HG03565 (cell line): ENCODE data around the gene EPHA6.
"Not testable (repeated sequence)": the region's sequence is repeated elsewhere in the genome, so short reads cannot be mapped to it uniquely, and the experiment has no call there.

Experiments used
- ATAC-seq: cut with Tn5 transposase; IDR thresholded peaks from one replicate; pipeline ENCODE4 v1.9.1; 2021; ENCODE audit warnings: mild to moderate bottlenecking, moderate library complexity; ENCODE audit not compliant: unreplicated experiment

Gene EPHA6

DNA sequence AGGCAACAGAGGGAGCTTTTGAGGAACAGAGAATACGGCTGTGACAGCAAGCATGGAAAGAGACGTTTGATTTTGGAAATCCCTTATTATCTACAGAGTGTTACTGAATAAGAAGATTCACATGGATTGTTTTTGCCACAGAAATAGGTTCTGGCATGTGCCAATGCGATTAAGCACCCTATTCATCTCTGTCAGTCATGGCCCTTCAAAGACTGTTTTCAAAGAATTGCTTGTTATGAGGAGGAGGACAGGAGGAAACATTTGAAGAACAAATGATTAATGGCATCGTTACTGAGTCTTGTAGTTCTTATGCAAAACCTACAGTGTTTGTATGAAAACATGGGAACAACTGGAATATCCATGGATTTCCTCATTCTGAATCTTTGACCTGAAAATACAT, 86.2 kb downstream of the EPHA6 start:
- ATAC-seq = no peak

DNA sequence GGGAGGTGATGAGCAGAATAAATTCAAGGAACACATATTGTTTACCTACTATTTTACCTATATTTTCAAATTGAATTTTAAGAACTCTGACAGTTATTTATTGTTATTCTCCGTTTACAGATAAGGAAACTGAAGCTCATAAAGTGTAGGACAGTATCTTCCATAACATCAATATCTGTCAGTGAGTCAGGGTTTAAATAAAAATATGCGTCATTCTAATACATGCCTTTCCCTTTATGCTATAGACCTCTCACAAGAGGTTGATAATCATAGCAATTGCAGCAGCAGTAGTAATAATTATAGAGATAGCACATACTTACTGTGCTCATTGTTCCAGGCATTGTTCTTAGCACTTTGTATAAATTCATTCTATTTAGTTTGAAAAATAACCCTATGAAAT, 101.1 kb downstream of the EPHA6 start:
- ATAC-seq = no peak

DNA sequence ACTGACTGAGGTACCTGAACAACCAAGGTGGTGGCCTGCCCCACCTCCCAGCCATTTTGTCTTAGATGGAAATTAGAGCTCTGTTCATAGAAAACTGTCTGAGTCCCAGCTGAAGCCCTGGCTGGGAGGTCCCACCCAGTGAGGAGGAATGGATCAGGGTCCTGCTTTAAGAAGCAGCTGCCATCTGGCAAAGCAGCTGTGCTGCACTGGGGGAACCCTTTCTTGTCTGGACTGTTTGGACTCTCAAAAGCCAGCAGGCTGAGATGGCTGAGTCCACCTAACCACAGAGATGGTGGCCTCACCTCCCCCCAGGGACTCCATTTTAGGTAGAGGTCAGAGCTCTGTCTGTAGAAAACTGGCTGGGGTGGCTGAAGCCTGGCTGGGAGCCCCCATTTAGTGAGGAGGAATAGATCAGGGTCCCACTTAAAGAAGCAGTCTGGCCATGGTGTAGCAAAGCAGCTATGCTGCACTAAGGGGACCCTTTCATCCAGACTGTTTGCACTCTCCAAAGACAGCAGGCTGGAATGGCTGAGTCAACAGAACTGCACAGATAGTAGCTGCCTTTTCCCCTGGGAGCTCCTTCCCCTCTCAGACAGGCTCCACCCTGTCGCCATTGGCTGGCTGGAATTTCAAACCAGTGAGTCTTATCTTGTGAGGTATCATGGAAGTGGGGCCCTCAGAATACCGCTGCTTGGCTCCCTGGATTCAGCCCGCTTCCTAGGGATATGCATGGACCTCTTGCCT, 116.9 kb downstream of the EPHA6 start:
- ATAC-seq = no peak

DNA sequence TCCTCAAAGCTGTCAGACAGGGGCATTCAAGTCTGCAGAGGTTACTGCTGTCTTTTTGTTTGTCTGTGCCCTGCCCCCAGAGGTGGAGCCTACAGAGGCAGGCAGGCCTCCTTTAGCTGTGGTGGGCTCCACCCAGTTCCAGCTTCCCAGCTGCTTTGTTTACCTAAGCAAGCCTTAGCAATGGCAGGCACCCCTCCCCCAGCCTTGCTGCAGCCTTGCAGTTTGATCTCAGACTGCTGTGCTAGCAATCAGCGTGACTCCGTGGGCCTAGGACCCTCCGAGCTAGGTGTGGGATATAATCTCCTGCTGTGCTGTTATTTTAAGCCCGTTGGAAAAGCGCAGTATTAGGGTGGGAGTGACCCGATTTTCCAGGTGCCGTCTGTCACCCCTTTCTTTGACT, 127.7 kb downstream of the EPHA6 start:
- ATAC-seq = not testable (repeated sequence)

DNA sequence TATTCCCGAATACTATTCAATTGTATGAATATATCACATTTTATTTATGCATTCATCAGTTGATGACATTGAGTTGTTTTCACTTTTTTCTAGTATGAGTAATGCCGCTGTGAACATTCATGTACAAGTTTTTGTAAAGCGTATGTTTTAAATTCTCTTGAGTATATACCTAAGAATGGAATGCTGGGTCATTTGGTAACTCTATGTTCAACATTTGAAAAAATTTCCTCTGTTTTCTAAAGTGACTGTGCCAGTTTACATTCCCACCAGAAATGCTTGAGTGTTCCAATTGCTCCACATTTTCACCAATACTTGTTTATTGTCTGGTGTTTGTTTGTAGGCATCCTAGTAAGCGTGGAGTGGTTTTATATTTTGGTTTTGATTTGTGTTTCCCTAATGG, 144.5 kb downstream of the EPHA6 start:
- no peak for ATAC-seq

DNA sequence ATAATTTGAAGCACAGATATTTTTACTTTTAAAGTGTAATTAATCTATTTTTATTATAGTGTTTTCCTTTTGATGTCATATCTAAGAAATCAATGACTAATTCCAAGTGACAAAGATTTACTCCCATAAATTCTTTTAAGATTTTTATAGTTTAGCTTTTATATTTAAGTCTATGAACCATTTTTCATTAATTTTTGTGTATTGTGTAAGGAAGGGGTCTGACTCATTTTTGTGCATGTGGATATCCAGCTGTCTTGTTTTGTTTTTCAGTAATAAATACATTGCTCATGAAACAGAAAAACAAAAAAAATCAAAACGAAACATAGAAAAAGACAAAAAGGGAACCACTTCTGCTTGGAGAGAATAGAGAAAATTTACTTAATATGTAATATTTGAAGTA, 145.1 kb downstream of the EPHA6 start:
- no peak for ATAC-seq

DNA sequence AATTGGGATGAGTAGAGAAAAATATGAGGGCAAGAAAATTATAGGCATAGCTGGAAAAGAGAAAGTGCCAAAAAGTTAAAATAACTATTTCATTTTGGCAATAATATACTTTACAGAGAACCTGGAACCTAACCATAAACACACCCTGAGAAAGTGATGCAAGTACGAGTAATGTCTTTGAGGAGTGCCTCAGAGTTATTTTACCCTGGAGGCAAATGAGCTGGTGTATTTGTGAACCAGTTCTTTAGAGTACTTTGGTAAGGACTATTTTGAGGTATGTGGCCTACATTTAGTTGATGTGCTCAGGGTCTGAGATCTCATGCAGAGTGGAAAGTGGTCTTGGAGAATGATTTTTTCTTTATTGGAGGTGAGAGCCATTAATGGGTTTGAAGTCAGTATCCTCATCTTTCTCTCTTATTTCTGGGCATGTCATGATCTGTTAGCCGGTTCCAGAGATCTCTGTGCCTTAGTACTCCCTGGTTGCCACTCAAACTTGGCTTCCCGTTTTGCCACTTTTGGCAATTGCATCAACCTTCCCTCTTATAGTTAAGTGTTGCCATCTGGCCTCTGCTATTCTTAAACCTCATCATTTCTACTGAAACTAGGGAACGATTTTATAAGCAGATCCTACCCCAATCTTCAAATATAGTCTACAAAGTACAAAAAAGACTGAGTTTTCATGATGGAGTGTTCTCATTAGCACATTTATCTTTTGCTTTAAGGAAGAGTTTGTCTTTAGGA, 145.7 kb downstream of the EPHA6 start:
- ATAC-seq = no peak

DNA sequence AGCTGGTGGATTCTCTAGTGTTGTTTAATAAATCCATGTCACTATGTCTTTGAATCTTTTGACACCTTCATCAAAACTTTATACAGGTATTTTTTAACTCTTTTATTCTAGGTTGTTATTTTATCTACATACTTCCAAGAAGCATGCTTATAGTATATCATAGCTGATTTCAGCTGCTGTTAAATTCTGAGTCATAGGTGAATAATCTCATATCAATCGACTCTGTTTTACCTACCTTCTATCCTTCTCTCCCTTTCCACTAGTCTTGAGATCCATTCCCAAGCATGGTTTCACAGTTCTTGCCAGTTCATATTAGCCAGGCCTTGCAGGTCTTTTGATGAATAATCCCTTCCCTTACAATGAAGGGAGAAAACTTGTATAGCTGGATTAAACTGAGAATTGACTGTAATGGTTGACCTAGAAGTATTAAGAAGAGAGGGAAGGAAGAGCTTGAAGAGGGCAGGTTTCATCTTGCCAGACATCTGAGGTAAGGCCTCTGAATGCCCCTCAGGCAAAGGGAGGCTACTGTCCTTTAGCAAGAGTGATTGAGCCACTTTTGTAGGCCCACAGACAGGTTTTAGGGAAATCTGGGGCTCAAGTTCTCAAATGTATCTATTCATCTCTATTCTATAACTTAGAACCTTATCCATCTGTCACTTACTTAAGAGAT, 146.4 kb downstream of the EPHA6 start:
- no peak for ATAC-seq

DNA sequence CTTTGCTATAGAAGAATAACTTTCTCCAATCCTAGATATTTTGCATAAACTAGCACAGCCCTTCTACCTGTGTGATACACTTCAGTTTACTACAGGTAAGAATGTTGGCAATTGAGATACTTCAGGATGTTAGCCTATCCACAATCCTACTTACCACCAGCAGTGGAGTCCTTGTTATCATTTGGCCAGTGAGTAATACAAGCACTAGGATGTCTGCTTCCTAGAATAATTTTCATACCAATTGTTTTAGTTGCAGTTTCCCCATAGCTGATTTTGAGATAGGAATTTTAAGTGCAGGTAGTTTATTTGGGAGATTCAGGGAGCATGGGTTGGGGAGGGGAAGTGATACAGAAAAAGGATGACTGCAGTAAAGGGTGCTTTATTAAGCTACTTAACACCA, 147.2 kb downstream of the EPHA6 start:
- no peak for ATAC-seq

DNA sequence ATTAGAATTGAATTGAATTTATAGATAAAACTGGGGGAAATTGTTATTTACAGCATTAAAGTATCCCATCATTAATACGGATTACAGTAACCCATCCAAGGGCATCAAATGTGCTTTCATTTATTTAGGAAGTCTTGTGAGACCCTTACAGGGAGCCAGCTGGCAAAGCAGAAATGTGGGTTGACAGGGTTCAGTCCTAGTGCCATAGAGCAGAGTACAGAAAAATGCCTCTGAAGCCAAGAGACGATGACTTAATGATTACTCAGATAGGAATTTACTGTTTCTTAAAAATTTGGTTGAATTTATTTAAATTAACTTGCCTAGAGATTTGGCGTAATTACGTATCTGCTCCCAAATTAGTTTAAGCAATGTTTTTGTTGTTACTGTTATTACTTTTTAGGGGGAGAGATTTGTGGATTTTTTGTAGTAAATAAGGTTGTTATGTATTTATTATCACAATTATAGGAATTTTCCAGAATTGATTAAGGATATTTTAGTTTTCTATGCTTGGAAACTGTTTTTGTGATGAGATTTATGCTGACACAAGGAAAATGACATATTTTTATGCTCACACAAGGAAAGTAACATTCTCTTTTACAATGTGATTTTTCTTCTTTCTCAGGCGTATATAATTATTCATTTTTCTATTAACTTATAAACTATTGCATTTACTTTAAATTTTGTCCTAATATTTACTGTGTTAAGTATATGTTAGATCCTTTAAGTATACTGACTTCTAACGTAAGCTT, 152.0 kb downstream of the EPHA6 start:
- ATAC-seq = no peak

DNA sequence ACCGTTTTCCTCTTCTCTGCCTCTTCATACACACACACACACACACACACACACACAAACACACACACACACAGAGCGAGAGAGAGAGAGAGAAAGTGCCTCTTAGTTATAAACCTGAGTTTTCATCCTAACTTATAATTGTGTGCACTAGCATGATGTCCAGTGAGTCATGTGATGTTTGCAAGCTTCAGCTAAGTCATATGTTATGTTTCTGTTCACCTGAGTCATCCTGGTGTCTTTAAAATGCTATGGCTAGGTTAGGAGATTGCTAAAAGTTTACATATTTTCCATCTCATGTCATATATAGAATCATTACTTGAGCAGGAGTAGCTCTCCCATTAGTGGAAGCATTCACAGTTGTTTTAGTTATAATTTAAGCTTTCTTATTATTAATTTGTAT, 155.8 kb downstream of the EPHA6 start:
- ATAC-seq = no peak

DNA sequence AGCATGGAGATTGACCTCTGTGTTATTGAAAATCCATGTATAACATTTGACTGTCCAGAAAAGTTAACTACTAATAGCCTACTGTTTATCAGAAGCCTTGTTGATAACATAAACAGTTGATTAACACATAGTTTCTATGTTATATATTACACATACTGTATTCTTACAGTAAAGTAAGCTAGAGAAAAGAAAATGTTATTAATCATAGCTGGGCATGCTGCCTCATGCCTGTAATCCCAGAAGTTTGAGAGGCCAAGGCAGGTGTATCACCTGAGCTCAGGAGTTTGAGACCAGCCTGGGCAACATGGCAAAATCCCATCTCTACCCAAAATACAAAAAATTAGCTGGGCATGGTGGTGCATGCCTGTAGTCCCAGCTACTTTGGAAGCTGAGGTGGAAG, 163.3 kb downstream of the EPHA6 start:
- ATAC-seq = no peak

DNA sequence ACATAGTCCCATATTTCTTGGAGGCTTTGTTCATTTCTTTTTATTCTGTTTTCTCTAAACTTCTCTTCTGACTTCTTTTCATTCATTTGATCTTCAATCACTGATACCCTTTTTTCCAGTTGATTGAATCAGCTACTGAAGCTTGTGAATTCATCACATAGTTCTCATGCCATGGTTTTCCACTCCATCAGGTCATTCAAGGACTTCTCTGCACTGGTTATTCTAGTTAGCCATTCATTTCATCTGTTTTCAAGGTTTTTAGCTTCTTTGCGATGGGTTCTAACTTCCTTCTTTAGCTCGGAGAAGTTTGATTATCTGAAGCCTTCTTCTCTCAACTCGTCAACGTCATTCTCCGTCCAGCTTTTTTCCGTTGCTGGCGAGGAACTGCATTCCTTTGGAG, 169.3 kb downstream of the EPHA6 start:
- ATAC-seq = not testable (repeated sequence)

DNA sequence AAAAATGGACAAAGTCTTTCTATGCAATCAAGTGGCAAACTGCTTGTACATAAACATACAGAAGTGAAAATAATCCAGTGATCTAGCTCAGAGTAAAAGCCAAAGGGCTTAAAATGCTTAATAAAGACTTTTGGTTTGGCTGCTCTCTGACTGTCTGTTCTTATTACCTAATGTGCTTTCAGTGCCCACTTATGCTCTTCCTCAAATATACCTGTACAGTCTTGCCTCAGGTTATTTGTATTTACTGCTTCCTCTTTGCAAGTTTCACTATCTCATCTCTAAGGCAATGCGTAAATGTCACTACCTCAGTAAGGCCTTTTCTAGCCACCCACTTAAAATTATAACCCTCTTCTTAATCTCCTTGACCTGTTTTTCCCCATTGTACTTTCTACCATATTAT, 171.8 kb downstream of the EPHA6 start:
- ATAC-seq = no peak

DNA sequence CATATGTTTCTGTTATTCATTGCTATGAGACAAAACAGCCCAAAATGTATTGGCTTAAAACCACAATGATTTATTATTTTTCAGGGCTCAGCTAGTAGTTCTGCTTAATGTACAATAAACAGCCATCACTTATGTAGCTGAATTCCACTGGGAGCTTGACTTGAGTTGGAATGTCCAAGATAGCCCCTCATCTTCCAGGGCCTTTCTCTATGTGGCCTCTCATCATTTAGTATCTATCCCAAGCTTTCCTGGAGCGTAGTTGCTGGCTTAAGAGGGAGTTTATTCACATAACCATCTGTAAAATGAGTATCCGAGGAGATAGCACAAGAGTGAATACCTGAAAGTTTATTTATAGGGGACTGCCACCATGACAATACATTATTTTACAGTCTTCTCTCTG, 176.8 kb downstream of the EPHA6 start:
- ATAC-seq = no peak

DNA sequence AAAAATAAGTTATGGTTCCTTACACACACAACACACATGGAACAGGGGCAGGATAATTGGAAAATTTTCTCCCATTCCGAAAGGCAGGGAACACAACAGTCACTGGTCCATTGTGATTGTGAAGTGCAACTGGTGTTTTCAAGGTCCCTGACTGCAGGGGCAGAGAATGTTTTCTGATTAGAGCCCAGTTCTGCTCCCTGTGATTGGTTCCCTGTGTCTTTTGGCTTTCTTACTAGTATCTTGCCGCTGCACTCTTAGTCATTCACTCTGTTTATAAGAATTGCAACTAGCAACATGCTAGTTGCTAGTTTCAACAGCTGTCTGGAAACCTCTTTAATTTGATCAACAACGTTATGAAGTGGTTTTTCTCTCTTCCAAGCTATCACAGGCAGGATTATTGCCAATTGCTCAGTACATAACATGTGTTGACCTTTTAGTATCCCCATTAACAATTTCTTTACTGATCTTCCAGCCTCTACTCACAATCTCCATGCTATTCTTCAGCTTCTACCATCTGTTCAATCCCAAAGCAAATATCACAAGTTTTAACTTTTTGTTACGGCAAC, 177.5 kb downstream of the EPHA6 start:
- ATAC-seq = no peak

DNA sequence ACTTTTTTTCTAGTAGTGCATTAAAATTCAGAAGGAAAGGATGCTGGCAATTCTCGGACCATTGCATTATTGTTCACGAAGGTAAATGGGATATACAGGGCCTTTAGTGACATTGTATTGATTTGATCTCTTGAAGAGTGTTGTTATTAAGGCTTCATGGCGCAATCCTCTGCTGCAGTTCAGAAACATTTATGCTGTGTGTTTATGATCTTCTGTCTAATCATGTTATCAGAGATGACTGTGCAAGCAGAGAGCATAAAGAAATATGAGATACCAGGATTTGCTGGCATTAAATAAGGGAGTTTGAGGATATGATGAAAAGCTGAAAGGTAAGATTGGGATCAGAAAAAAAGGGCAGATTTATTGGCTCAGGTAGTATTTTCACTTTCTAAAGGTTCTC, 180.6 kb downstream of the EPHA6 start:
- no peak for ATAC-seq

DNA sequence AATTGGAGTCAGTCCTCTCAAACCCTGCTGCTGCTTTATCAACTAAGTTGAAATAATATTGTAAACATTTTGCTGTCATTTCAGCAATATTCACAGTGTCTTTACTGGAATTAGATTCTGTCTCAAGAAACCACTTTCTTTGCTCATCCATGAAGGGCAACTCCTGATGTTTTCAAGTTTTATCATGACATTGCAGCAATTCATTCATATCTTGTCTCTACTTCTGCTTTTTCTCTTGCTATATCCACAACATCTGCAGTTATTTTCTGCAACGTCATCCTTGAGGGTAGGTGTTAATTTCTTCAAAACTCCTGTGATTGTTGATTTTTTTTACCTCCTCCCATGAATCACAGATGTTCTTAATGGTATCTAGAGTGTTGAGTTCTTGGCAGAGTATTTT, 181.6 kb downstream of the EPHA6 start:
- no peak for ATAC-seq

DNA sequence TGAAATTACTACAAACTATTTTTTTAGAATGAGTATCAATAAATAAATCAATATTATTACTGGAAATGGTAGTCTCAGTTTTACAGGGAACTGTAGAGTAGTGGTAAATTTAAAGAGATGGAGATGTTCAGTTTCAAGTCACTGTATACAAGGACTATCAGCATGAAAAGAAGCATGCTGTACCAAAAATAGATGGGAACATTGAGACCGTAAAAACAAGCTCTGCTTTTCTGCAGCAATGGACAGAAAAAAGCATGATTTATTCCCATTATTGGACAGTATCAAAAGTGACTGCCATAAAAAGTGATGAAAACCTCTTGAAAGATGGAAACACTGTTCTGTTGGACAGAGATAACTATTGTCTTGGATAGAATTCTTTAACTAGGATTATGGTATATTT, 187.2 kb downstream of the EPHA6 start:
- no peak for ATAC-seq

DNA sequence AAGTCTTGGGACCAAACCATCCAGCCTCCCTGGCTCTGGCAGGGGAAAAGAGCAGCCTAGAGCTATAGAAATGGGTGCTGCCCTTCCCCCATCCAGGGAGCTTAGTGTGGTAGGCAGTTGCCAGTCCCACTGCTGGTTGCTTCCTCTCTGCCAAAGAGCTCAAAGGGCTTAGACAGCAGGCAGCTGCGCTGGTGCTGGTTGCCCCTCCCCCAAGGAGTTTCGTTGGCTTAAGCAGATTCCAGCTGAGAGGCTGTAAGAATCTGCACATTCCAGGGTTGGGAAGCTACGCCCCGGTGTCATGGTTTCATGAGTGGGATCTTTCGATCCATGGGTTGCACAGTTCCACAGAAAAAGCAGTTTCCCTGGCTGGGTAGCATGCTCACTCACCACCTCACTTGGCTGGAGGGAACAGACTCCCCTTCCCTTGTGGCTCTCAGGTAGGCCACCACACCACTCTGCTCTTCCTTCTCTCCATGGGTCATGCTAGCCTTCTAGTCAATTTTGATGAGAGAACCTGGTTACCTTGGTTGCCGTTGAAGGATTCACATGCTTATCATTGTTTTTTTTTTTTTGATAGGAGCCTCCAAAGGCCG, 195.1 kb downstream of the EPHA6 start:
- ATAC-seq = no peak
